Adipose tissue (tissue), 3 donors: Measurements from ENCODE around the gene GBP1. TPM values are rescaled to one million over a fixed set of nuclear protein-coding genes. Genes with fewer than 3 reads are reported as not detected.
"Not testable (repeated sequence)": the region's sequence is repeated elsewhere in the genome, so short reads cannot be mapped to it uniquely, and the experiment has no call there.

ENCODE experiments used
- H3K27ac ChIP-seq: one replicate; pipeline ENCODE4 v1.5.1; 2013; ENCODE audit warnings: low read depth, low read length
- WGBS, 3 donors: extraction: QIAGEN DNeasy Blood & Tissue Kit; methylation state at CpG; one replicate each; pipeline ENCODE4 v1.1.7; 2013; 5-methylcytosine and 5-hydroxymethylcytosine counted together
- polyA plus RNA-seq, 3 donors: library from polyadenylated mRNA; stranded (reverse); fragments of 200-250 nt; gene quantifications; one replicate each; pipeline ENCODE4 v1.2.3, GENCODE V29; 2013
- donor health status: healthy with polysubstance abuse.
- donor health status: Bipolar disorder and iron deficiency.
- donor health status: healthy.

Gene GBP1, protein sequence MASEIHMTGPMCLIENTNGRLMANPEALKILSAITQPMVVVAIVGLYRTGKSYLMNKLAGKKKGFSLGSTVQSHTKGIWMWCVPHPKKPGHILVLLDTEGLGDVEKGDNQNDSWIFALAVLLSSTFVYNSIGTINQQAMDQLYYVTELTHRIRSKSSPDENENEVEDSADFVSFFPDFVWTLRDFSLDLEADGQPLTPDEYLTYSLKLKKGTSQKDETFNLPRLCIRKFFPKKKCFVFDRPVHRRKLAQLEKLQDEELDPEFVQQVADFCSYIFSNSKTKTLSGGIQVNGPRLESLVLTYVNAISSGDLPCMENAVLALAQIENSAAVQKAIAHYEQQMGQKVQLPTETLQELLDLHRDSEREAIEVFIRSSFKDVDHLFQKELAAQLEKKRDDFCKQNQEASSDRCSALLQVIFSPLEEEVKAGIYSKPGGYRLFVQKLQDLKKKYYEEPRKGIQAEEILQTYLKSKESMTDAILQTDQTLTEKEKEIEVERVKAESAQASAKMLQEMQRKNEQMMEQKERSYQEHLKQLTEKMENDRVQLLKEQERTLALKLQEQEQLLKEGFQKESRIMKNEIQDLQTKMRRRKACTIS
- 10 to 100 TPM in 2 of 3 donors, 1 to 10 TPM in 1; 5.5 to 34.7 (median 20.6) TPM for polyA plus RNA-seq

DNA sequence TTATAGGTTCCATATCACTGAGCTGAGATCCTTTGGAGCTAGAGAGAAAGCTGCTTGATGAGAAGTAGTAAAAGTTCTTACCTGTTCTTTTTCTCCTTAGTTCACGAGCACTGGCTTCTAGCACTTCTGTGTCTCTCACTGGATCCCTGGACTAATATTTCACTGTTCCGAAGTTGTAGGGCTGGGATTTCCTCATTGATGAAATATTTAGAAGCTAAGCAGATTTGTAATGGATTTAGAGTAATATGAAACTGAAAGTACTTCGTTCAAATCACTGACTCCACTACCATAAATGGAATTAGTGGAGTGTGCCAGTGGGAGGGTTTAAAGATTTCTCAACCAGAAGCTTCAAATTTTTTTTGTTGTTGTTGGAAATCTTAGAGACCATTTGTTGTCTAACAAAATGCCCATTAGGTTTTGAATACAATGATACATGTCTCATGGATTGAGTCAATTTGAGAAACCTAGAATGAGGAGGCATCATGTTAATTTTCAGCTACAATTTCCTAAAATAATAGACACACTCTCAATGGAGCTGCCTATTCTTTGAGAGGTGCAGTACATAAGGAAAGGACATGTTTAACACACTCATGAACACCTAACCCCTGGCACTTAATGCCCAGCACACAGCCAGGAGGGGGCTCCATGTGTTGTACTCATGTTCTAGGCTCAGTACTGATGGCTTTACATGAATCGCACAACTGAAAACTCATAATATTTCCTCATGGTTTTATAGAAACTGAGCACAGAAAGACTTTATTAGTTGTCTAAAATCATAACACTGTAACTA lies at the start of gene GBP1:
GBP1 (minus strand) TSS at position 130 of the 790 bp plus-strand sequence. CDS start 1,974 bp downstream, outside the sequence.
- WGBS, 3 donors: 18 to 37% (median 20%) methylated on average over 4 of the region's 4 CpGs

DNA sequence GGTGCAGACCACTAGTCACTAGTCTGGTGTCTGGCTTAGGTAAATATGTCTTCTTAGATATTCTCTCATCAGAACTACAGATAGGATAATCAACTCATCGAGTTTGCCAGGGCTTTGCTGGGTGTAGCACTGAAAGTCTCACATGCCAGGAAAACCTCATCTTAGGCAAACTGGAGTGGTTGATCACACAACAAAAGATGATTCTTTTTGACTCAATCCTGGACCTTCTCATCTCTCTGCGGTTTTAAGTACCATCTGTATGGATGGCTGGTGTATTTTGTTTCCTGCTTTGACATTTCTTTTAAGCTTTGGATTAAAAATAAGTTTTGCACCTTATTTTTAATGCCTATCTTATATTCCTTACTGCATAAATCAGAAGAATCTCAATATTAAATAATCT lies 49.7 kb upstream of the GBP1 start:
- H3K27ac ChIP-seq: no peak overlapping the region
- 77 to 87% (median 83%) methylated on average over 2 of the region's 2 CpGs for WGBS, 3 donors

More for the DNA sequence above, at the start of gene GBP1:
- H3K27ac ChIP-seq: no peak within 1 kb of the TSS

DNA sequence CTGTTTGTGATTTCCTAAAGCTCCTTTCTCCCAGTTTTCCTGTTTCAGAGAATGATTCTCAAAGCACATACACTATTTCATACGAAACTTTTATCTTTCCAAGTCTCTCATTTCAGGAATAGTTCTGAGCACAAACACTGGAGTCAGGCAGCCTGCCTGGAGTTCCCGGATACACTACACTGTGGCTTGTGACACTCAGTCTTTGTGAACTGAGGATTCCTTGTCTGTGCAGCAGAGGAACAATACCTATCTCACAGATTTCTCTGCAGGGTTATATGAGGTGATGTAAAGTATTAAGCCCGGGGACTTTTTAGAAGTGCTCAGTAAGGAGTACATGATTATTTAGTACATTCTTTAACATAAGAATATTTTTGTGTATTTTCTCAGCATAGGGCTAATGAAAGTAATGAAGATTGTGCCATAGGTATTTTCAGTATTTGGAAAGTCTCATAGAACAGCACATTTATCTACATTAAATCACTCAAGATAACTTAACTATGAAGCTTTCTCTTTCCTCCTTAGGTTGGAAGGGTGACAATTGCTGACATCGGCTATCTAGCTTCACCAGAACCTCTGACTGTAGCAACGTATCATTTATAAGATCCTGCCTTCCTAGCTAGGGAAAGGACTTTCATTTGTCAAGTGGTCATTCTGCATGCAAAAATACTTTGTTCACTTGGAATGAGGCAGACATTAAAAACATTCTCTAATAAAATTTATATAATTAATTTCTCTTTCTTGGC lies 48.0 kb upstream of the GBP1 start:
- 63 to 74% (median 71%) methylated on average over 5 of the region's 5 CpGs for WGBS, 3 donors
- H3K27ac ChIP-seq: no peak overlapping the region

DNA sequence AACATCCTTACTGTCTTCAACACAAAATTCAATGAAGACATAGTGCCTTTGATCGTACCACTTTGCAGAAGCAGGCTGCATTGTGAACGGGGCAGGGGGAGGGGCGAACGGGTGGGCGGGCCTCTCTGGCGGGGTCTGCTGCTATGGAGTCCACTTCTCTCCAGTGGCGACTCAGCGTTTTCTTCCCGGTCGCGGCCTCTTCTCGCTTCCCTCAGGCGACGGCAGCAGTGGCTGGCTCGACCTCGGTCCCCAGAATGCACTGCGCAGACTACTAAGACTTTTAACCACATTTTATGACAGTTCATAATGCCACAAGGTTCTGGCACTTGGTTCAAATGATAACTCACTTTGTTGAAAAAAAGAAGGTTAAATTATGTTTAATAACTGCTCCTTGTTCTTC lies 39.7 kb upstream of the GBP1 start:
- H3K27ac ChIP-seq: no peak overlapping the region
- 91 to 96% (median 95%) methylated on average over 17 of the region's 17 CpGs for WGBS, 3 donors

DNA sequence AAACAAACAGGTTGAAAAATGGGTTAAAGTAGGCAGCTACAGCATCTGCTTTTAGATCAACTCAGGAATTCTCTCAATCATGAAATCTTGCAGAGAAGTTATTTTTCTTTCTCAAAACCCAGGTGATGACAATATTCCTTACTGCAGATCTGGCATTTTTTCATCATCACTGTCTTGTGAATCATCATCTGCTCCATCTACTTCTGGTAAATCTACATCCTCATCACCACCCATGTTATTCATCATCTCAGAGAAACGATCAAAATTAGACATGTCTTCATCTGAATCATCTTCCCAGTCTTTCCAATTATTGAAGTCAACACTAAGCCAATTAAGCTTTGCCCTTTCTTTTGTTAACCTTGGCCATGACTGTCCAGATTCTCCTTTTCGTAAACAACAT lies 39.1 kb upstream of the GBP1 start:
- WGBS, 3 donors: 77 to 93% (median 88%) methylated on average over 2 of the region's 2 CpGs

DNA sequence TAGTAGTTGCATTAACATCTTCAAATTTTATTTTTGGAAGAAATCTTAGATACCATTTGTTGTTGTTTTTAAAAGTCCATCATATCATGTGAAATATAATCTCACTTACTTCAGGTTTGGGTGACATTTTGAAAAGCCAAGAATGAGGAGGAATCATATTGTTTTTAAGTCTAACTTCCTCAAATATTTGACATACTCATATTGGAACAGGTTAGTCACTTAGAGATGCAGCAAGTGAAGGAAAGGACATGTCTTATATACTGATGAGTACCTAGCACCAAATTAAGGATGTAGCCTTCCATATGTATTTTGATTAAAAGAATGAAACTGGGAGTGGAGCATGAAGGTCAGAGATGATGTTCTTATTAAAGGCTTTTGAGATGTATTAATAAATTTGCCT lies 37.0 kb upstream of the GBP1 start:
- H3K27ac ChIP-seq: no peak overlapping the region

More for the DNA sequence above, 39.1 kb upstream of the GBP1 start:
- H3K27ac ChIP-seq: no peak overlapping the region

DNA sequence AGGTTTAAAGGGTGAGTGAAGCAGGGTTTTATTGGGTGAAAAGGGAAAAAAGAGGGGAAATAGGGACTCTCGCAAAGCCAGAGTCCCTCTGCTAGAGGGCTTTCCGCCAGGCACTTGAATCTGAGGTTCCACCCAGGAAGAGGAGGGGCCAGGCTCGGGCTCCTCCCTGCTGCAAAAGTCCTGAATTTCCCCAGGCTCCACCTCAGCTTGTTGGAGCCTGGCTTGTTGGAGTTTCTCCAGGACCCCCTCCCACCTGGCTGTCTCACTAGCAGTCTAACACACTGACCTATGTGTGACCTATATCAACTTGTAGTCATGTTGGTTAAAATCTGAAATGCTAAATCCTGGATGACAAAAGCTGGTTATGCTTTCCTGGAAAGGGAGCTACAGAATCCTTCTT lies 35.4 kb upstream of the GBP1 start:
- no peak overlapping the region for H3K27ac ChIP-seq
- WGBS, 3 donors: 90 to 96% (median 93%) methylated on average over 3 of the region's 3 CpGs

DNA sequence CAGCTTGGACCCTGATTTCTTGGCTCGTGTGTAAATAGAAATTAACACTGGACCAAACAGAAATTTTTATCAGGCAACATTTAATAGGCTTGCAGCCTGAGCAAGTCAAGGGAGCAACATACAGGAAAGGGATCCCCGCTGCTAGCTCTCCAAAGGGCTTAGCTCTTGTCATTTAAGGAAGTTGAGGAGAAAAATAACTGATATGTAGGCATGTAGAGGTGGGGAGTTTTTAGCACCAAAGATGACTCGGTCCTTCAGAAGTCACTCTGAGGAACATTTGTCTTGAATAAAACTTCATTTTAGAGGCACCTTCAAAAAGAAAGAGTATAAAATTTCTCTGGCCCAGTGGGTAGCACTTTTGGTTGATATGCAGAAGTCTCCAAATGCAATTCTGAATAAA lies 33.8 kb upstream of the GBP1 start:
- 58 to 75% (median 68%) methylated on average over 3 of the region's 3 CpGs for WGBS, 3 donors
- H3K27ac ChIP-seq: no peak overlapping the region

DNA sequence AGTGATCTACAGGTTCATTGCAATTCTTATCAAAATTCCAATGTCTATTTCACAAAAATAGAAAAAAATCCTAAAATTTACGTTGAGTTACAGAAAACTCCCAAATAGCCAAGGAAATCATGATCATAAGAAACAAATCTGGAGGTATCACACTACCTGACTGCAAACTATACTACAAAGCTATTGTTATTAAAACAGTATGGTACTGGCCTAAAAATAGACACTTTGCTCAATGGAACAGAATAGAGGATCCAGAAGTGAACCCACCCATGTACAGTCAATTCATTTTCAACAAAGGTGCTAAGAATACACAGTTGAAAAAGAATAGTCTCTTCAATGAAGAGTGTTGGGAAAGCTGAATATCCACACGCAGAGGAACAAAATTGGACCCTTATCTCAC lies 30.7 kb upstream of the GBP1 start:
- H3K27ac ChIP-seq: no peak overlapping the region
- 77 to 92% (median 90%) methylated on average over 2 of the region's 2 CpGs for WGBS, 3 donors

DNA sequence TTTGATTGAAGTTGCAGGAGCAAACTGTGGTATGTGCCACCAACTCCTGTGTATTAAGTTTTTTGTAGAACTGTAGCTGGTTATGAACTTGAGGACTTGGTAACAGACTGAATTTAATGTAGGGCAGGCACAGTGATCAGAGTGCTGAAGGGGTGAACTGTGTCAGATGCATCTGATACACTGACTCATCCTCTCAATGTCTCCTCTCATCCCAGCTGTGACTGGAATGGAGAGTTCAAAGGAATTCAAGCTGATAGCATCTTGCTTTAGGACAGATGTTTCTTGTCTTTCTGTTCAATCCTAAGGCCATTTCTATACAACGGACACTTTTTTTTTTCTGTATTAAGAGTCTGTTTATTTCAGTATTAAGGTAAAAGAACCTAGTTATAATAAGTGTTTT lies 25.0 kb upstream of the GBP1 start:
- 52 to 75% (median 68%) methylated on average over 1 of the region's 1 CpG for WGBS, 3 donors
- H3K27ac ChIP-seq: no peak overlapping the region

DNA sequence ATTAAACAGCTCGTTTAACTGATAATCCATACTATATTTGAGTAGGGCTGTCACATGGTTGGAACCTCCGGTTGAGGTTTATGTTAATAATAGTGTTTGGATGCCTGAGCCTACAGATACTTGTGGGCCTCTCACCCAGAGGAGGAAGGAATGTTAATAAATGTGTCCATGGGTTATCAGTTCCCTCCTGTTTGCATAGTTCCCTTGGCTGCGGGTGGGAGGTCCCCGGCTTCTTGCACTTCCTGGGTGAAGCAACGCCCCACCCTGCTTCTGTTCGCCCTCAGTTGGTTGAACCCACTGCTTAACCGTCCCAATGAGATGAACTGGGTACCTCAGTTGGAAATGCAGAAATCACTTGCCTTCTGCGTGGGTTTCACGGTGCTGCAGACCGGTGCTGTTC lies 23.6 kb upstream of the GBP1 start:
- no peak overlapping the region for H3K27ac ChIP-seq
- 64 to 76% (median 73%) methylated on average over 10 of the region's 10 CpGs for WGBS, 3 donors

DNA sequence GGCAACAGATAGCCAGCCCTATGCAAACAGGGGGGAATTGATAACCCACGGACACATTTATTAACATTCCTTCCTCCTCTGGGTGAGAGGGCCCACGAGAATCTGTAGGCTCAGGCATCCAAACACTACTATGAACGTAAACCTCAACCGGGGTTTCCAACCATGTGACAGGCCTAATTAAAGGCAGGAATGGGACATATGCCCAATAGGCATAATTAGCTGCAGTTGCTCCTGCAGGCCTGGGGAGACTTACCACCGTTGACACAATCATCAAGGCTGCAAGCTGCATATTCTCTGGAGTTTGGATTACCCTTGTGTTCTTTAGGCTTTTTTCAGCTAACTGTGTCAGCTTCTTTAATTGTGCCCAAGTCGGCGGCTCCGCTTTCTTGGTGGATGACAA lies 22.2 kb upstream of the GBP1 start:
- 63 to 83% (median 77%) methylated on average over 8 of the region's 8 CpGs for WGBS, 3 donors
- H3K27ac ChIP-seq: no peak overlapping the region

DNA sequence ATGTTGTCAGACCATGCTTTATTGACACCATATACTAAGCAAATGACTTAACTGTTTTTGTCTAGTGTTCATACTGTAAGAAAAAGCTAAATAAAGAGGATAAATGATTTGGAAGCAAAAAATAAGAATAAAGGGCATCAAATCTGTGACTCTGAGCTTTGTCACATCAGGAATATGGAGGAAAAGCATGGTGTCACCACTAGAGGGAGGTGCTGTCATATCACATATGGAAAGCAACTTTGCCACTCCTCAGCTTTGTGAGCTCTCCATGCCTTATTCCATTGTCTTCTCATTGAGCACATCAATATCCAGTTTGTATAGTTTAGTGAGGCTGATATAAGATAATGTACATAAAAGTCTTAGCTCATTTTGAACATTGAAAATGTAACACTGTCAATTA lies 20.8 kb upstream of the GBP1 start:
- H3K27ac ChIP-seq: no peak overlapping the region

DNA sequence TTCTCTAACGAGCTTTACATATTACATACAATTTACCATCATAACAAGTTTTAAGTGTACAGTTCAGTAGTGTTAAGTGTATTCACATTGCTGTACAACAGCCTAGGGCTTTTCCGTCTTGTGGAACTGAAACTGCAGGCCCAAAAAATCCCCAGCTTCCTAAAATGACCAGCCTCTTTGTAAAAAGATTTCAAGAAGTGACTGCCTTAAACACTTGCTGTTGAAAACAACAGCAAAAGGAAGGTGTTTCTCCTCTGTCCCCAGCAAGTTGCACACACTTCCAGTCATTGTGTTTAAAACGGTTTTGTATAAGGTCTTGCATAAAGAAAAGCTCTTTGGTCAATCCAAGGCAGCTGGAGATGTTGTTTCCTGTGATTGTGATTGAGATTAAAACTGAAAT lies 16.0 kb upstream of the GBP1 start:
- H3K27ac ChIP-seq: no peak overlapping the region
- WGBS, 3 donors: 45 to 62% (median 55%) methylated on average over 3 of the region's 3 CpGs

DNA sequence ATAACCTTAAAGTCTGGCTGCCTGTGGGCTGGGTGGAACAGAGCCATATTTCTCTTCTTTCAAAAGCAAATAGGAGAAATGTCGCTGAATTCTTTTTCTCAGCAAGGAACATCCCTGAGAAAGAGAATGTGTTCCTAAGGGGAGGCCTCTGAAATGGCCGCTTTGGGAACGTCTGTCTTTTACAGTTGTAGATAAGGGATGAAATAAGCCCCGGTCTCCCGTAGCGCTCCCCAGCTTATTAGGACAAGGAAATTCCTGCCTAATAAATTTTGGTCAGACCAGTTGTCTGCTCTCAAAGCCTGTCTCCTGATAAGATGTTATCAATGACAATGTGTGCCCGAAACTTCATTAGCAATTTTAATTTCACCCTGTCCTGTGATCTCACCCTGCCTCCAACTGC lies 15.1 kb upstream of the GBP1 start:
- not testable (repeated sequence) for H3K27ac ChIP-seq
- 90 to 93% (median 93%) methylated on average over 7 of the region's 7 CpGs for WGBS, 3 donors

DNA sequence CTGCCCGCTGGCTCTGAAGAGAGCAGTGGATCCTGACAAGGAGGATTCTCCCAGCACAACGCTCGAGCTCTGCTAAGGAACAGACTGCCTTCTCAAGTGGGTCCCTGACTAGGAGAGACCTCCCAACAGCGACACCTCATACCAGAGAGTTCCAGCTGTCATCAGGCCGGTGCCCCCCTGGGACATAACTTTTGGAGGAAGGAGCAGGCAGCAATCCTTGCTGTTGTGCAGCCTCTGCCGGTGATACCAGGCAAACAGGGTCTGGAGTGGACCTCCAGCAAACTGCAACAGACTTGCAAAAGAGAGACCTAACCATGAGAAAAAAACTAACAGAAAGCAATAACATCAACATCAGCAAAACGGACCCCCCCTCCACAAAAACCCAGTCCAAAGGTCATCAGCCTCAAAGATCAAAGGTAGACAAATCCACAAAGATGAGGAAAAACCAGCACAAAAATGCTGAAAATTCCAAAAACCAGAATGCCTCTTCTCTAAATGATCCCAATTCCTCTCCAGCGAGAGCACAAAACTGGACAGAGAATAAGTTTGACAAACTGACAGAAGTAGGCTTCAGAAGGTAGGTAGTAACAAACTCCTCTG lies 7.6 kb upstream of the GBP1 start:
- not testable (repeated sequence) for H3K27ac ChIP-seq
- WGBS, 3 donors: 73 to 80% (median 80%) methylated on average over 8 of the region's 8 CpGs

DNA sequence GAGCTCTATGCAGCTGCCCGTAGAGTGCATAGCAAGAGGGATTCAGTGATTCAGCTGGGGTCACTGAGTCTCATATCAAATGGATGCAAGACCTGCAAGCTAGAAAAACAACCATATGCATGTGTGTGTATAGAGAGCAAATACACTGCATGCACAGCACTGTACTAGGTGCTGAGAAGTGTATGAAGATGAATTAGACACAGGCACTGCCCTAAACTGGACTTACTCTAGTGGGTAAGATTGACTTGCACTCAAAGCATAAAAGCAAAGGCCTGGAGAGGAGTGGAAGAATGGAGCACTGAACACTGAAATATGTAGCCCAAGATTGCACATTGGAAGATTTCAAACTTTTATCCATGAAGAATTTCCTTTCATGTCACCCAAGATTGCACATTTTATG lies 5.5 kb upstream of the GBP1 start:
- H3K27ac ChIP-seq: no peak overlapping the region
- 46 to 71% (median 59%) methylated on average over 1 of the region's 1 CpG for WGBS, 3 donors

DNA sequence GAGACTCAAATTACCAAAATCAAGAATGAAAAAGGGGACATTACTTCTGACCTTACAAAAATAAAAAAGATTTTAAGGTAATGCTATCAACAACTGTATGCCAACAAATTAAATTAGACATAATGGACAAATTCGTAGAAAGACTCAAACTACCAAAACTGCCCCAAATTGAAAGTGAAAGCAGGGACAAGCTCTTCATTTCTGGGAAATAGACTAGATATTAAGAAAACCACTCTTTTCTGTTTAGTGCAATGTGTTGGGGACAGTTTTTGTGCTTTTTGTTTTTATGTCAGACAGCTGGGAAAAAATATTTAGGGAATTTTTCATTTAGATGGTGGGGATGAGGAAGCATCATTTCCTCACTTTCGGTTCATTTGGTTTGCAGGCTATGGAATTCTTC lies 4.9 kb upstream of the GBP1 start:
- H3K27ac ChIP-seq: no peak overlapping the region
- 11 to 71% (median 22%) methylated on average over 2 of the region's 2 CpGs for WGBS, 3 donors
